ENCODE data around the gene YEATS2.

DNA sequence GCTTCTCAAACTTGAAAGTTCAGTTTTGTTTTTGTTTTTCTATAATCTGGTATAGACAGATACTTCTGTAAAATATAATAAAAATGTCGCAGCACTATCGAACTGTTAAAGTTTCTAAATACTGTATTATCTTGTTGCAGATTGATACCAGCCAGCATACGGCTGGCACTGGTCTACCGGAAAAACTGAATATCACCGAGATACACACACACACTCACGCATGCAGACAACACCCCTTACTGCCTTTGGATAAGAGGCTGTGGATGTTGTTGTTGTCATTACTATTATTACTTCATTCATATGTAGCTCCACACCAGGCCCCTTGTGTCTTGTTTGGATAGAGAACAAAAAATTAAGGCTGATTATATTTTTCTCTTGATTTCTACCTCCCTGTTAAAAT is 95.4 kb downstream of the YEATS2 start:
- TF ChIP-seq BHLHE40 (IDR thresholded peaks at IDR 0.05; ENCODE audit: borderline replicate concordance) (no peak), HDGF (IDR thresholded peaks at IDR 0.05; ENCODE audit: borderline replicate concordance) (no peak), ELF4 (IDR thresholded peaks at IDR 0.05) (no peak), ZNF384 (IDR thresholded peaks at IDR 0.05) (no peak), NFRKB (IDR thresholded peaks at IDR 0.05) (no peak), FOXM1 (IDR thresholded peaks at IDR 0.05; ENCODE audit: borderline replicate concordance) (no peak), FOXK2 (IDR thresholded peaks at IDR 0.05) (no peak), FOXA1 (IDR thresholded peaks at IDR 0.05) (no peak), CTBP1 (IDR thresholded peaks at IDR 0.05; ENCODE audit: borderline replicate concordance) (no peak), SUZ12 (IDR thresholded peaks at IDR 0.05) (no peak), TARDBP (IDR thresholded peaks at IDR 0.05) (no peak), ARNT (IDR thresholded peaks at IDR 0.05) (no peak), SP1 (IDR thresholded peaks at IDR 0.05) (no peak)
- TF ChIP-seq, protein P1, sequence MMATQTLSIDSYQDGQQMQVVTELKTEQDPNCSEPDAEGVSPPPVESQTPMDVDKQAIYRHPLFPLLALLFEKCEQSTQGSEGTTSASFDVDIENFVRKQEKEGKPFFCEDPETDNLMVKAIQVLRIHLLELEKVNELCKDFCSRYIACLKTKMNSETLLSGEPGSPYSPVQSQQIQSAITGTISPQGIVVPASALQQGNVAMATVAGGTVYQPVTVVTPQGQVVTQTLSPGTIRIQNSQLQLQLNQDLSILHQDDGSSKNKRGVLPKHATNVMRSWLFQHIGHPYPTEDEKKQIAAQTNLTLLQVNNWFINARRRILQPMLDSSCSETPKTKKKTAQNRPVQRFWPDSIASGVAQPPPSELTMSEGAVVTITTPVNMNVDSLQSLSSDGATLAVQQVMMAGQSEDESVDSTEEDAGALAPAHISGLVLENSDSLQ (IDR thresholded peaks at IDR 0.05) = no peak
